Effector memory CD4-positive, alpha-beta T cell (primary cell): ENCODE data around the gene USO1.
"Not testable (repeated sequence)": the region's sequence is repeated elsewhere in the genome, so short reads cannot be mapped to it uniquely, and the experiment has no call there.

Source experiments
- DNase-seq, 3 donors: peaks; one replicate each; pipeline ENCODE4 v3.0.0-alpha.2; 2020
- H3K27ac ChIP-seq: 2 replicates; pipeline ENCODE4 v1.7.0; 2013; ENCODE audit warnings: mild to moderate bottlenecking, low read length, moderate library complexity; ENCODE audit not compliant: insufficient read depth, poor library complexity, severe bottlenecking
- H3K27me3 ChIP-seq: replicated peaks from 2 replicates; pipeline ENCODE4 v1.7.0; 2013; ENCODE audit warnings: mild to moderate bottlenecking, low read length; ENCODE audit not compliant: insufficient read depth, control insufficient read depth, poor library complexity, severe bottlenecking
- H3K36me3 ChIP-seq: 2 replicates; pipeline ENCODE4 v1.7.0; 2013; ENCODE audit warnings: mild to moderate bottlenecking, low read length, moderate library complexity; ENCODE audit not compliant: control insufficient read depth, insufficient read depth
- H3K4me1 ChIP-seq: 2 replicates; pipeline ENCODE4 v1.7.0; 2013; ENCODE audit warnings: low read length, mild to moderate bottlenecking; ENCODE audit not compliant: control insufficient read depth, insufficient read depth, poor library complexity, severe bottlenecking
- H3K4me3 ChIP-seq: 2 replicates; pipeline ENCODE4 v1.7.0; 2013; ENCODE audit warnings: low read length, low read depth, mild to moderate bottlenecking; ENCODE audit not compliant: insufficient read depth, poor library complexity, severe bottlenecking
- H3K9me3 ChIP-seq: 2 replicates; pipeline ENCODE4 v1.7.0; 2013; ENCODE audit warnings: mild to moderate bottlenecking, low read length, moderate library complexity; ENCODE audit not compliant: control insufficient read depth

The USO1 gene

DNA sequence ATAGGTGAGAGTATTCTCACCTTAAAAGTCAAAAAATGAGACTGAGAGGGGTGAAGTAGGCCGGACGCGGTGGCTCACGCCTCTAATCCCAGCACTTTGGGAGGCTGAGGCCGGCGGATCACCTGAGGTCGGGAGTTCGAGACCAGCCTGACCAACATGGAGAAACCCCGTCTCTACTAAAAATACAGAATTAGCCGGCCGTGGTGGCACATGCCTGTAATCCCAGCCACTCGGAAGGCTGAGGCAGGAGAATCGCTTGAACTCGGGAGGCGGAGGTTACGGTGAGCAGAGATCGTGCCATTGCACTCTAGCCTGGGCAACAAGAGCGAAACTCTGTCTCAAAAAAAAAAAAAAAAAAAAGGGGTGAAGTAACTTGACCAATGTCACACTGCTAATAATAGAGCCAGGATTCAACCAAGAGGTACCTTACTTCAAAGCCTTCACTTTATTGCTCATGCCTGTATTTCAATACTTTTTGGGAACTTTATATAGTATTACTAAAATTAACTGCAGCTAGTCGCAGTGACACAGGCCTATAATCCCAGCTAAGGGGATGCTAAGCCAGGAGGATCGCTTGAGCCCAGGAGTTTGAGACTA lies 1.7 kb downstream of the USO1 start:
- H3K27ac ChIP-seq, H3K4me1 ChIP-seq, H3K9me3 ChIP-seq, DNase-seq, H3K4me3 ChIP-seq, H3K27me3 ChIP-seq, H3K36me3 ChIP-seq: not testable (repeated sequence)

DNA sequence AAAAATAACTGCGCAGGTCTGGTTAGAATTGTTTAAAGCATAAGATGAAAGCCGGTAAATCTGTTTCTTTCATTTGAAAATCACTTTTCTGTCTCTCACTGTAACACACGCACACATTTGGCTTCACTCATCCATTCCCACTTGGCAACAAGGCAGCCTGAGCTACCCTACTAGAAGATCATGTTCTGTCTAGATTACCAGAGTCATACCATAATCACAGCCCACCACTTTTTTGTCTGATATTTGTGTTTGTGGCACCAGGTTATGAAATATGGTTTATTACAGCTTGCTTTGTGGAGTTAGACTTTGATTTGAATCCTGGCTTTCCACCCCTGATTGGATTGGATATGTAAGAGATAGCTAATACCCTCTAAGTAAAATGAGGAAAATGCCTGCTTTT lies 2.2 kb downstream of the USO1 start:
- Histone ChIP-seq H3K27me3 (no peaks in the 10 kb centered on the region), H3K36me3 (no peaks in the 10 kb centered on the region), H3K9me3 (no peaks in the 10 kb centered on the region), H3K4me1 (peaks cover 6% of the 10 kb centered on the region), H3K4me3 (no peak overlapping the region), H3K27ac (no peak overlapping the region)
- DNase-seq = no peak

DNA sequence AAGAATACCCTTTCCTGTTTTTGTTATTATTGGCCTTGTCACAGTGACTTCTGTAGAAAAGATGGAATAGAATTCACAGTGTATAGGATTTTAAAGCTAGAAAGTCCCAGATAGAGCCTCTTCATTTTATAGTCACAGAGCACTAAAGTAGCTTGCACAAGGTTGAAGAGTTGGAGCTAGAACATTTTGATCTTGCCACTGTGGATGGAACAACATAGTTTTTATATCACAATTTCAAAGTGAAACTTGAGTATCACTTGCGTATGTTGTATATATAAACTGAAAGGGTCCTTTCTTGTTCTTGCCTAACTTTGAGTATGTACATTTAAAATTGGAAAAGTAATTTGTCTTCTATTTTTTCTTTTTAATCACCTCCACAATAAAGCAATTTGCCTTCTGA lies 2.7 kb downstream of the USO1 start:
- peaks cover 6% of the 10 kb centered on the region for H3K4me1 ChIP-seq
- H3K27ac ChIP-seq = no peak overlapping the region
- no peak for DNase-seq
- no peaks in the 10 kb centered on the region for H3K9me3 ChIP-seq
- no peaks in the 10 kb centered on the region for H3K36me3 ChIP-seq
- H3K27me3 ChIP-seq = no peaks in the 10 kb centered on the region
- H3K4me3 ChIP-seq = no peak overlapping the region

DNA sequence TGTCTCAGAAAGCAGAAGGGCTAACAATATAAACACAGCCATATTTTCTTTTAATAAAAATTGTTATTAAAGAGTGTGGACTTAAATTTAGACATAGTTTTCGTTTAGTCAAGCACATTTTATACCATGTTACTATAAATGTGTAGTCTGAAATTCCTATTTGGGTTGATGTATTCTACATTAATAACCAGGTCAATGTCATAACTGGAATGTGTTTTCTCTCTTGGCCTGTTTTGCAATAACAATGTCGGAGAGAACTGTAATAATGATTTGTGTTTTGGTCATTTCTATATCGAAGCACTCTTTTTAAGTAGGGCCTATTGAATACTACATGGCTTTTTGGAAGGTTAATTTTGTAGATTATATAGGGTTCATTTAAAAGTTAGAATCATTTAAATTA lies 5.5 kb downstream of the USO1 start:
- DNase-seq = no peak
- H3K36me3 ChIP-seq = no peaks in the 10 kb centered on the region
- H3K4me3 ChIP-seq = no peak overlapping the region
- no peaks in the 10 kb centered on the region for H3K9me3 ChIP-seq
- H3K27me3 ChIP-seq = no peaks in the 10 kb centered on the region
- no peak overlapping the region for H3K27ac ChIP-seq
- H3K4me1 ChIP-seq = no peaks in the 10 kb centered on the region

DNA sequence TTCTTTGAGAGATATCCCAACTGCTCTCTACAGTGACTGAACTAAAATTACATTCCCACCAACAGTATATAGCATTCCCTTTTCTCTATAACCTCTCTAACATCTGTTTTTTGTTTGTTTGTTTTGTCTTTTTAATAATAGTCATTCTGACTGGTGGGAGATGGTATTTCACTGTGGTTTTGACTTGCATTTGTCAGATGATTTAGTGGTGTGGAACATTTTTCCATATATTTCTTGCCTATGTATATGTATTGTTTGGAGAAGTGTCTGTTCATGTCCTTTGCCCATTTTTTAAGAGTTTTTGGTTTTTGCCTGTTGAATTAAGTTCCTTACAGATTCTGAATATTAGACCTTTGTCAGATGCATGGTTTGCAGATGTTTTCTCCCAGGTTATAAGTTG lies 9.0 kb downstream of the USO1 start:
- Histone ChIP-seq H3K4me3 (no peak overlapping the region), H3K27me3 (no peaks in the 10 kb centered on the region), H3K36me3 (no peaks in the 10 kb centered on the region), H3K9me3 (no peaks in the 10 kb centered on the region), H3K4me1 (no peaks in the 10 kb centered on the region), H3K27ac (no peak overlapping the region)
- no peak for DNase-seq

DNA sequence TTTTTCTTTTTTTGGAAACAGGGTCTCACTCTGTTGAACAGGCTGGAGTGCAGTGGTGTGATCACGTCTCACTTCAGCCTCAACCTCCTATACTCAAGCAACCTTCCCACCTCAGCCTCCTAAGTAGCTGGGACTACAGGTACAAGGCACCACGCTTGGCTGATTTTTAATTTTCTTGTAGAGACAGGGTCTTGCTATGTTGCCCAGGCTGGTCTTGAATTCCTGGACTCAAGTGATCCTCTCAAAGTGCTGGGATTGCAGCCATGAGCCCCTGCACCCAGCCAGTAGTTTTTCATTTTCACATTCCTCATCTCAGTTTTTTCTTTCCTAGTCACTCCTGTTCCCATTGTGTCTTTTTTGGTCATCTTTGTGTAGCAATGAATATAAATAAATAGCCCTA lies 11.1 kb downstream of the USO1 start:
- H3K27ac ChIP-seq = no peak overlapping the region
- H3K9me3 ChIP-seq = no peaks in the 10 kb centered on the region
- DNase-seq = no peak
- H3K36me3 ChIP-seq = no peaks in the 10 kb centered on the region
- no peaks in the 10 kb centered on the region for H3K4me1 ChIP-seq
- H3K4me3 ChIP-seq = no peak overlapping the region
- H3K27me3 ChIP-seq = no peaks in the 10 kb centered on the region

DNA sequence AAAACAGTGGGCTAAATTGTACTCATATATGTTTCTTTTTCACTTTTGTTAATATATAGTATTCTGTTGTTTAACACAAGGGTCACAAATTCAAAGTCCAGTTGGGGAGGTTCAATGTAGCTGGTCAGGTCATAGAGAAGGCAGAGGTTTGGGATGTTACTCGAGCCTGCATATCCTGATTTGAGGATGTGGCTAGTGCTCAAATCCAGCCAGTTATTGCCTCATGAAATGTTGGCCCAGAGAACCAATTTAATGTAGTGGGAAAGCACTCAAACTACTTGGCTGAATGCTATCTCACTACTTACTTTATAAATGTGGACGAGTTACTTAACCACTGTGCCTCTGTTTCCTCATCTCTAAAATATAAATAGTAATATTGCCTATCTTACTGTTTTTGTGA lies 12.5 kb downstream of the USO1 start:
- Histone ChIP-seq H3K27me3 (no peaks in the 10 kb centered on the region), H3K4me1 (no peaks in the 10 kb centered on the region), H3K9me3 (no peaks in the 10 kb centered on the region), H3K36me3 (no peaks in the 10 kb centered on the region), H3K4me3 (no peak overlapping the region), H3K27ac (no peak overlapping the region)
- no peak for DNase-seq

DNA sequence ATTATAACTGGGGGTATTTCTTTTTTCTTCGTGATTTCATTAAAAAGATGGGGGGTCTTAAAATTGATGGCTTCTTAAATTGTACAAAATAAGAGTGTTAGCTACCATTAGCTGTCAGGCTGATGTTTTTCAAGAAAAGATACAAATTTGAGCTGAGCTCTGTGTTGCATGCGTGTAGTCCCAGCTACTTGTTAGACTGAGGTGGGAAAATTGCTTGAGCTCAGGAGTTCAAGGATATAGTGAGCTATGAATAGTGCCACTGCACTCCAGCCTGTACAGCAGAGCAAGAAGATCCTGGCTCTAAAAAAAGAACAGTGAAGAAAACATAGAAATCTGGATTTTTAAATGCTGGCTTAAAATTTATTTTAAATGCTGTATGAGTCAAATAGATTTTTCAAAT lies 13.0 kb downstream of the USO1 start:
- Histone ChIP-seq H3K27ac (no peak overlapping the region), H3K9me3 (no peaks in the 10 kb centered on the region), H3K4me3 (no peak overlapping the region), H3K27me3 (no peaks in the 10 kb centered on the region), H3K36me3 (no peaks in the 10 kb centered on the region), H3K4me1 (no peaks in the 10 kb centered on the region)
- DNase-seq = no peak

DNA sequence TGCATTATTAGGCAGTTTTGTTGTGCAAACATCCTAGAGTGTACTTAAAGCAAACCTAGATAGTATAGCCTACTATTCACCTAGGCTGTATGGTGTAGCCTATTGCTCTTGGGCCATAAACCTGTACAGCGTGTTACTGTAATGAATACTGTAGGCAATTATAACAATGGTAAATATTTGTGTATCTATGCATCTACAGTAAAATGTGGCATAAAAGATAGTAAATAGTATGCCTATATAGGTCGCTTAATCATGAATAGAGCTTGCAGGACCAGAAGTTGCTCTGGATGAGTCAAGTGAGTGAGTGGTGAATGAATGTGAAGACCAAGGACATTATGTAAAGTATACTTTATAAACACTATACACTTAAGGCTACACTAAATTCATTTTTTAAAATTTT lies 16.6 kb downstream of the USO1 start:
- no peaks in the 10 kb centered on the region for H3K36me3 ChIP-seq
- no peaks in the 10 kb centered on the region for H3K9me3 ChIP-seq
- H3K27me3 ChIP-seq = no peaks in the 10 kb centered on the region
- H3K27ac ChIP-seq = no peak overlapping the region
- no peak overlapping the region for H3K4me3 ChIP-seq
- no peak for DNase-seq
- no peaks in the 10 kb centered on the region for H3K4me1 ChIP-seq

DNA sequence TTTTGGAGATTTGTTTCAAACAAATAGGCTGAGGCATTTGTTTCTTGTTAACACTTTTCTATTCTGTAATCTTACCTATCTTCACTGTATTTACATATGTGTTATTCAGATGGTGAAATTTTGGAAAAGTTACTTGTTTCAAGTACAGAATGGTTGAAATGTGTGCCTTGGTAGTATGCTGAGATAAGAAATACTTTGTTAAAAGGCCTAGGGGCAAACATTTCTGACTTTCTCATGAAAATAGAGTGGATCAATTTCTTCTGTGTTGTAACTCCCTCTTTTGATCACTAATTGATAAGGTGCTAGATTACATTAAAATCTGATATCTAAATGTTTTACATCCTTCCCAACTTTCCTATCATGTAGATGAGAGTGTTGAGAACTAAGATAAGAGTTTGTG lies 18.1 kb downstream of the USO1 start:
- no peak for DNase-seq
- H3K27ac ChIP-seq = no peak overlapping the region
- H3K4me3 ChIP-seq = no peak overlapping the region
- H3K27me3 ChIP-seq = no peaks in the 10 kb centered on the region
- no peaks in the 10 kb centered on the region for H3K36me3 ChIP-seq
- no peaks in the 10 kb centered on the region for H3K9me3 ChIP-seq
- H3K4me1 ChIP-seq = no peaks in the 10 kb centered on the region

DNA sequence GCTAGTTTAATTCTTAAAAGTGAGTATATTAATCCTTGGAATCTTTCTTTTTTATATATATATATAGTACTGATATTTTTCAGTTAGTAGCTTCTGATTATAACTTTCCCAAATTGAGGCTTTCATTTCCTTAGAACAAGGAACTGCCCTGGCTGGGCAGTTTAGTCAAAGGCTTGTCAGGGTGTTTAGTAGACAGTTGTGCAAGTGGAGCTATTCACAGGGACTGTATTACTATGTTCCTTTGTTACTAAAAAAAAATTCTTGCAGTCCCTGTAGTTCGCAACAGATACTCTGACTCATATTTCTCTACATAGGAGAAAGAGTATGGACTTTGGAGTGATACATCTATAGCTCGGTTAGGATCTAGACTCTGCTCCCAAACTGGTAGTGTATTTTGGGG lies 20.8 kb downstream of the USO1 start:
- Histone ChIP-seq H3K27me3 (no peaks in the 10 kb centered on the region), H3K27ac (no peak overlapping the region), H3K4me1 (no peaks in the 10 kb centered on the region), H3K4me3 (no peak overlapping the region), H3K36me3 (no peaks in the 10 kb centered on the region), H3K9me3 (no peaks in the 10 kb centered on the region)
- no peak for DNase-seq
